H9 (cell line): ENCODE measurements around the gene GRIA4. TPM values are rescaled to one million over a fixed set of nuclear protein-coding genes. Genes with fewer than 3 reads are reported as not detected.

ENCODE experiments used
- DNase-seq: peaks from one replicate; pipeline ENCODE4 v3.0.0-alpha.2; 2017
- H2AFZ ChIP-seq: one replicate; pipeline ENCODE4 v1.6.1; 2013; ENCODE audit warnings: mild to moderate bottlenecking, low read length, control low read depth, moderate library complexity
- H2AK5ac ChIP-seq: 2 replicates; pipeline ENCODE4 v1.6.1; 2013; ENCODE audit warnings: low read length, control low read depth, mixed read lengths; ENCODE audit not compliant: insufficient read length
- H2BK120ac ChIP-seq: one replicate; pipeline ENCODE4 v1.6.1; 2013; ENCODE audit warnings: low read depth, mild to moderate bottlenecking, low read length, control low read depth, inconsistent platforms; ENCODE audit not compliant: poor library complexity, severe bottlenecking
- H2BK12ac ChIP-seq: 2 replicates; pipeline ENCODE4 v1.6.1; 2013; ENCODE audit warnings: low read length, control low read depth, mixed read lengths, low read depth; ENCODE audit not compliant: insufficient read length
- H2BK15ac ChIP-seq: 2 replicates; pipeline ENCODE4 v1.6.1; 2013; ENCODE audit warnings: low read depth, low read length, control low read depth
- H2BK20ac ChIP-seq: one replicate; pipeline ENCODE4 v1.6.1; 2013; ENCODE audit warnings: low read depth, mild to moderate bottlenecking, low read length, control low read depth, inconsistent platforms; ENCODE audit not compliant: poor library complexity, severe bottlenecking
- H2BK5ac ChIP-seq: 2 replicates; pipeline ENCODE4 v1.6.1; 2013; ENCODE audit warnings: low read length, control low read depth, mixed read lengths; ENCODE audit not compliant: insufficient read length
- H3K14ac ChIP-seq: 2 replicates; pipeline ENCODE4 v1.6.1; 2013; ENCODE audit warnings: low read length, control low read depth; ENCODE audit not compliant: insufficient read depth
- H3K18ac ChIP-seq: 2 replicates; pipeline ENCODE4 v1.6.1; 2013; ENCODE audit warnings: low read depth, mild to moderate bottlenecking, mixed read lengths, low read length, control low read depth; ENCODE audit not compliant: insufficient read length
- H3K23ac ChIP-seq: 2 replicates; pipeline ENCODE4 v1.6.1; 2013; ENCODE audit warnings: low read length, control low read depth, mixed read lengths, low read depth; ENCODE audit not compliant: insufficient read length
- H3K23me2 ChIP-seq: 2 replicates; pipeline ENCODE4 v1.6.1; 2013; ENCODE audit warnings: low read depth, mild to moderate bottlenecking, mixed read lengths, low read length, control low read depth; ENCODE audit not compliant: insufficient read length, poor library complexity, severe bottlenecking
- H3K27ac ChIP-seq: 2 replicates; pipeline ENCODE4 v1.5.1; 2013; ENCODE audit warnings: low read length, control low read depth, mixed read lengths, low read depth; ENCODE audit not compliant: insufficient read length
- H3K27me3 ChIP-seq: 2 replicates; pipeline ENCODE4 v1.6.1; 2013; ENCODE audit warnings: low read length, control low read depth, inconsistent platforms; ENCODE audit not compliant: insufficient read depth
- H3K4ac ChIP-seq: 2 replicates; pipeline ENCODE4 v1.6.1; 2013; ENCODE audit warnings: low read depth, mild to moderate bottlenecking, control low read depth, inconsistent platforms, low read length, moderate library complexity
- H3K4me1 ChIP-seq: 2 replicates; pipeline ENCODE4 v1.6.1; 2013; ENCODE audit warnings: low read length, control low read depth, inconsistent platforms; ENCODE audit not compliant: insufficient read depth
- H3K4me2 ChIP-seq: 2 replicates; pipeline ENCODE4 v1.6.1; 2013; ENCODE audit warnings: low read length, control low read depth, mixed read lengths; ENCODE audit not compliant: insufficient read length, insufficient read depth
- H3K56ac ChIP-seq: 2 replicates; pipeline ENCODE4 v1.6.1; 2013; ENCODE audit warnings: low read depth, mild to moderate bottlenecking, mixed read lengths, low read length, control low read depth; ENCODE audit not compliant: insufficient read length
- H3K79me1 ChIP-seq: 2 replicates; pipeline ENCODE4 v1.6.1; 2013; ENCODE audit warnings: low read depth, mild to moderate bottlenecking, moderate library complexity, low read length, control low read depth, inconsistent platforms; ENCODE audit not compliant: insufficient read depth, poor library complexity, severe bottlenecking
- H3K79me2 ChIP-seq: 2 replicates; pipeline ENCODE4 v1.6.1; 2013; ENCODE audit warnings: low read length, control low read depth, inconsistent platforms; ENCODE audit not compliant: insufficient read depth
- H3K9ac ChIP-seq: 2 replicates; pipeline ENCODE4 v1.6.1; 2013; ENCODE audit warnings: low read length, control low read depth, mixed read lengths; ENCODE audit not compliant: insufficient read length; ENCODE audit errors: extremely low read depth
- H3K9me3 ChIP-seq: one replicate; pipeline ENCODE4 v1.6.1; 2013; ENCODE audit warnings: low read depth, low read length, inconsistent platforms; ENCODE audit not compliant: control insufficient read depth
- H3T11ph ChIP-seq: one replicate; pipeline ENCODE4 v1.6.1; 2013; ENCODE audit warnings: mild to moderate bottlenecking, low read length, control low read depth, inconsistent platforms
- H4K20me1 ChIP-seq: one replicate; pipeline ENCODE4 v1.6.1; 2013; ENCODE audit not compliant: control insufficient read depth, insufficient read length, insufficient read depth
- H4K5ac ChIP-seq: 2 replicates; pipeline ENCODE4 v1.6.1; 2013; ENCODE audit warnings: low read depth, mild to moderate bottlenecking, mixed read lengths, low read length, control low read depth; ENCODE audit not compliant: insufficient read length
- H4K8ac ChIP-seq: replicated peaks from 2 replicates; pipeline ENCODE4 v1.6.1; 2013; ENCODE audit warnings: low read length, control low read depth, mixed read lengths, low read depth; ENCODE audit not compliant: insufficient read length
- H4K91ac ChIP-seq: 2 replicates; pipeline ENCODE4 v1.6.1; 2013; ENCODE audit warnings: low read depth, mild to moderate bottlenecking, moderate library complexity, mixed read lengths, low read length, control low read depth; ENCODE audit not compliant: insufficient read length
- H3K27ac Mint-ChIP-seq, 3 experiments: 2 replicates in 2 of 3; 3 replicates in 1 of 3; pipeline ENCODE4 v1.8.0; 2020 to 2021; ENCODE audit warnings: mixed read lengths in 3 of 3, mild to moderate bottlenecking in 1 of 3, moderate library complexity in 1 of 3
- H3K27me3 Mint-ChIP-seq: 2 replicates; pipeline ENCODE4 v1.8.0; 2021; ENCODE audit warnings: low read depth, mild to moderate bottlenecking, moderate library complexity, mixed read lengths
- H3K36me3 Mint-ChIP-seq, 3 experiments: 2 replicates in 2 of 3; 3 replicates in 1 of 3; pipeline ENCODE4 v1.8.0; 2020 to 2021; ENCODE audit warnings: low read depth in 3 of 3, mixed read lengths in 3 of 3; ENCODE audit not compliant: insufficient read depth in 1 of 3
- H3K4me1 Mint-ChIP-seq, 2 experiments: 2 replicates each; pipeline ENCODE4 v1.8.0; 2020; ENCODE audit warnings: mixed read lengths in 2 of 2
- H3K4me3 Mint-ChIP-seq, 2 experiments: 2 replicates in 1 of 2; 3 replicates in 1 of 2; pipeline ENCODE4 v1.8.0; 2020 to 2021; ENCODE audit warnings: mild to moderate bottlenecking in 2 of 2, mixed read lengths in 2 of 2, moderate library complexity in 1 of 2
- H3K9me3 Mint-ChIP-seq, 2 experiments: 2 replicates in 1 of 2; 3 replicates in 1 of 2; pipeline ENCODE4 v1.8.0; 2020; ENCODE audit warnings: mild to moderate bottlenecking in 2 of 2, mixed read lengths in 2 of 2, moderate library complexity in 1 of 2
- CTCF ChIP-seq: fragments of 200-600 bp; sonication (generic); conservative IDR thresholded peaks from 3 replicates; pipeline ENCODE4 v1.8.0; 2021; ENCODE audit warnings: antibody characterized with exemption, mild to moderate bottlenecking
- WGBS: extraction: QIAGEN DNeasy Blood & Tissue Kit; methylation state at CpG from one replicate; pipeline ENCODE4 v1.1.7; 2013; ENCODE audit warnings: missing lambda C conversion rate, low lambda C conversion rate, mixed read lengths; ENCODE audit not compliant: insufficient read length; ENCODE audit errors: extremely low coverage; 5-methylcytosine and 5-hydroxymethylcytosine counted together
- total RNA-seq: library from RNA; stranded (reverse); gene quantifications from 2 replicates; pipeline ENCODE4 v1.2.1, GENCODE V29; 2021

GRIA4 gene
- total RNA-seq, 1 experiment from 2014 or later: 0.83 TPM

- peaks cover 0 to 9% (median 9%) of the 10 kb centered on the region in 3 experiments; a peak in 3 of 7 replicates for H3K36me3 Mint-ChIP-seq
Measured at GRCh38 chr11:105644839-105645573, 35.1 kb downstream of the GRIA4 start.

More at GRCh38 chr11:105644839-105645573, 35.1 kb downstream of the GRIA4 start:
- Histone ChIP-seq H2BK5ac (no peak overlapping the region), H3K27ac (no peak overlapping the region), H2BK120ac (no peak overlapping the region), H3K4me1 (no peaks in the 10 kb centered on the region), H3K27me3 (no peaks in the 10 kb centered on the region), H4K8ac (no peak overlapping the region), H3K9me3 (no peaks in the 10 kb centered on the region), H3K23ac (no peak overlapping the region), H3K4me2 (no peak overlapping the region), H4K5ac (no peak overlapping the region), H2BK15ac (no peak overlapping the region), H3K23me2 (no peaks in the 10 kb centered on the region), H2BK12ac (no peak overlapping the region), H3T11ph (no peak overlapping the region), H2AFZ (no peak overlapping the region), H3K4ac (no peak overlapping the region), H3K18ac (no peak overlapping the region), H3K56ac (no peak overlapping the region), H2AK5ac (no peak overlapping the region), H2BK20ac (no peak overlapping the region), H4K20me1 (no peaks in the 10 kb centered on the region), H4K91ac (no peak overlapping the region), H3K9ac (no peak overlapping the region), H3K79me2 (no peaks in the 10 kb centered on the region), H3K79me1 (no peaks in the 10 kb centered on the region), H3K14ac (no peak overlapping the region)
- Mint-ChIP-seq H3K4me3 (no peak overlapping the region), H3K27me3 (no peaks in the 10 kb centered on the region), H3K27ac (peak overlapping the region in 1 of 3 experiments; percentile 36; a peak in 1 of 7 replicates), H3K4me1 (peaks cover 0 to 6% of the 10 kb centered on the region in 2 experiments; a peak in 2 of 4 replicates), H3K9me3 (peaks cover 0 to 11% of the 10 kb centered on the region in 2 experiments; a peak in 4 of 5 replicates)
- no peak for TF ChIP-seq CTCF
- no peak for DNase-seq
- no CpG with 5 or more reads among the region's 7 CpGs for WGBS
